OCI-LY3 (cell line): ENCODE data around the gene MSI2.

ENCODE experiments used
- H2AFZ ChIP-seq: fragments of 200-600, 300-600 bp; shearing (Covaris generic); 2 replicates; pipeline ENCODE4 v1.6.0; 2014; ENCODE audit warnings: antibody characterized with exemption, low read depth, low read length
- H3K27ac ChIP-seq: fragments of 200-600, 300-600 bp; sonication (generic); 2 replicates; pipeline ENCODE4 v1.5.1; 2014; ENCODE audit warnings: mild to moderate bottlenecking, low read length, moderate library complexity, mixed read lengths
- H3K27me3 ChIP-seq: fragments of 200-600, 300-600 bp; sonication (generic); 2 replicates; pipeline ENCODE4 v1.6.1; 2014; ENCODE audit warnings: low read depth, low read length, mixed read lengths
- H3K36me3 ChIP-seq: fragments of 200-600, 300-600 bp; sonication (generic); replicated peaks from 2 replicates; pipeline ENCODE3; 2014; ENCODE audit warnings: low read depth, low read length, mixed read lengths
- H3K4me1 ChIP-seq: fragments of 300-600, 200-600 bp; sonication (generic); 2 replicates; pipeline ENCODE4 v1.6.1; 2014; ENCODE audit warnings: low read length, mixed read lengths
- H3K4me2 ChIP-seq: fragments of 200-600, 300-600 bp; sonication (generic); 2 replicates; pipeline ENCODE4 v1.6.1; 2014; ENCODE audit warnings: low read length, mixed read lengths
- H3K4me3 ChIP-seq: fragments of 300-600, 200-600 bp; sonication (generic); 2 replicates; pipeline ENCODE4 v1.5.1; 2014; ENCODE audit warnings: antibody characterized with exemption, mild to moderate bottlenecking, low read length, moderate library complexity
- H3K79me2 ChIP-seq: fragments of 300-600, 200-600 bp; shearing (Covaris generic); 2 replicates; pipeline ENCODE4 v1.6.1; 2014; ENCODE audit warnings: mild to moderate bottlenecking, low read length, mixed read lengths
- H3K9ac ChIP-seq: fragments of 300-600, 200-600 bp; shearing (Covaris generic); 2 replicates; pipeline ENCODE4 v1.6.0; 2014; ENCODE audit warnings: mild to moderate bottlenecking, low read length, moderate library complexity
- H3K9me3 ChIP-seq: fragments of 200-600, 300-600 bp; shearing (Covaris generic); 2 replicates; pipeline ENCODE4 v1.6.1; 2014; ENCODE audit warnings: low read length, mixed read lengths; ENCODE audit not compliant: insufficient read depth
- H4K20me1 ChIP-seq: fragments of 200-600, 300-600 bp; sonication (generic); 2 replicates; pipeline ENCODE4 v1.6.1; 2016; ENCODE audit warnings: low read length, mixed read lengths; ENCODE audit not compliant: insufficient read depth
- EZH2phosphoT487 ChIP-seq: fragments of 200-600 bp; shearing (Covaris generic); IDR thresholded peaks from 2 replicates; pipeline ENCODE4 v1.6.1; 2018; ENCODE audit warnings: antibody characterized with exemption, mixed run types, low read depth
- TF ChIP-seq, protein P1 (sequence below): fragments of 200-600, 300-600 bp; sonication (generic); IDR thresholded peaks from 2 replicates; pipeline ENCODE4 v1.5.1; 2014; ENCODE audit warnings: antibody characterized with exemption, low read length, low read depth

The MSI2 gene

DNA sequence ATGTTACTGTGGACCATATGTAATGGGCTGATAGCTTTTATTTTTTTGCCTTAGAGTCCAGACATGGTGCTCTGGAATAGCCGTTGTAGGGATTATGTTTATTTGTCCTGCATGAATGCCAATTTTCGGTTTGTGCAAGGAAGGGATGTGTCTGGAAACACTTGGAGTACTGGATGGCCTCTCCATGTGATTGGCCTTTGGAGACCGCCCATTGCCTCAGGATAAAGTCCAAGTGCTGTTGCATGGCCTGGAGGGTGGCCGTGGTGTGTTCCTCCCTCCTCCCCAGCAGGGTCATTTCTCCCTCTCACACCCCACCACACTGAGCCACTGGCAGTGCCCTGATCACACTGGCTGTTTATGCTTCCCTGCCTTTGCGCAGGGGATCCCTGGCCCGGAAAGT lies 93.9 kb downstream of the MSI2 start:
- Histone ChIP-seq H3K27me3 (no peaks in the 10 kb centered on the region), H3K4me3 (no peak overlapping the region), H3K4me2 (no peak overlapping the region), H3K36me3 (peaks cover 26% of the 10 kb centered on the region), H2AFZ (no peak overlapping the region), H3K27ac (no peak overlapping the region), H3K9me3 (no peaks in the 10 kb centered on the region), H4K20me1 (peaks cover 38% of the 10 kb centered on the region), H3K4me1 (no peaks in the 10 kb centered on the region), H3K79me2 (peaks cover 15% of the 10 kb centered on the region; the same call in 1 of the 2 replicates), H3K9ac (no peak overlapping the region)
- TF ChIP-seq, protein P1, sequence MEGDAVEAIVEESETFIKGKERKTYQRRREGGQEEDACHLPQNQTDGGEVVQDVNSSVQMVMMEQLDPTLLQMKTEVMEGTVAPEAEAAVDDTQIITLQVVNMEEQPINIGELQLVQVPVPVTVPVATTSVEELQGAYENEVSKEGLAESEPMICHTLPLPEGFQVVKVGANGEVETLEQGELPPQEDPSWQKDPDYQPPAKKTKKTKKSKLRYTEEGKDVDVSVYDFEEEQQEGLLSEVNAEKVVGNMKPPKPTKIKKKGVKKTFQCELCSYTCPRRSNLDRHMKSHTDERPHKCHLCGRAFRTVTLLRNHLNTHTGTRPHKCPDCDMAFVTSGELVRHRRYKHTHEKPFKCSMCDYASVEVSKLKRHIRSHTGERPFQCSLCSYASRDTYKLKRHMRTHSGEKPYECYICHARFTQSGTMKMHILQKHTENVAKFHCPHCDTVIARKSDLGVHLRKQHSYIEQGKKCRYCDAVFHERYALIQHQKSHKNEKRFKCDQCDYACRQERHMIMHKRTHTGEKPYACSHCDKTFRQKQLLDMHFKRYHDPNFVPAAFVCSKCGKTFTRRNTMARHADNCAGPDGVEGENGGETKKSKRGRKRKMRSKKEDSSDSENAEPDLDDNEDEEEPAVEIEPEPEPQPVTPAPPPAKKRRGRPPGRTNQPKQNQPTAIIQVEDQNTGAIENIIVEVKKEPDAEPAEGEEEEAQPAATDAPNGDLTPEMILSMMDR = no peak
- no peak for TF ChIP-seq EZH2phosphoT487

DNA sequence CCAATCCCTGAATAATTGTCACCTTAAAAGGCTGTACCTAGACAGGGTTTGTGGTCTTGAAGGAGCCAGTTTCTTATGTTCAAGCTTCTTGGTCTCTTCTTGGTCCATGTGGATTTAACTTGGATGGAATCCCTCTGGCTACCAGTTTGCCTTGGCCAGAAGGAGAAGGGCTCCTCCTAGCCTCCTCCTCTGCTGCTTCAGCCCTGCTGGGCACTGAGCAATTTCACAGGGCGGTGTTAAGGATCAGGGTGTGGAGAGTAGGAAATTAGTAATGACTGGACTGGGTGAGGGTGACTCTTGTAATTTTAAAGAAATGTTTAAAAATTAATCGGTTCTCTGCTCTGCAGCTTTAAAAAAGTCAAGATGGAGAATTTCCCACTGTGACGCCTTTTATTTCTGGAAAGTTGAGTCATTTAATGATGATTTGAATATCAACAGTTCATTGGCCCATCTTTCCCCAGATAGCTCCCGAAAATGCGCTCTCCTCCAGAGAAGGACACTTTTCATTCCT lies 96.4 kb downstream of the MSI2 start:
- Histone ChIP-seq H3K27ac (no peak overlapping the region), H3K36me3 (peaks cover 30% of the 10 kb centered on the region), H3K4me3 (no peak overlapping the region), H3K4me2 (no peak overlapping the region), H3K27me3 (no peaks in the 10 kb centered on the region), H3K9me3 (no peaks in the 10 kb centered on the region; the same call in 1 of the 2 replicates), H3K4me1 (peaks cover 23% of the 10 kb centered on the region), H2AFZ (no peak overlapping the region), H3K79me2 (peaks cover 27% of the 10 kb centered on the region), H4K20me1 (peaks cover 46% of the 10 kb centered on the region), H3K9ac (no peak overlapping the region)
- TF ChIP-seq EZH2phosphoT487 = no peak
- TF ChIP-seq, protein P1 = no peak

DNA sequence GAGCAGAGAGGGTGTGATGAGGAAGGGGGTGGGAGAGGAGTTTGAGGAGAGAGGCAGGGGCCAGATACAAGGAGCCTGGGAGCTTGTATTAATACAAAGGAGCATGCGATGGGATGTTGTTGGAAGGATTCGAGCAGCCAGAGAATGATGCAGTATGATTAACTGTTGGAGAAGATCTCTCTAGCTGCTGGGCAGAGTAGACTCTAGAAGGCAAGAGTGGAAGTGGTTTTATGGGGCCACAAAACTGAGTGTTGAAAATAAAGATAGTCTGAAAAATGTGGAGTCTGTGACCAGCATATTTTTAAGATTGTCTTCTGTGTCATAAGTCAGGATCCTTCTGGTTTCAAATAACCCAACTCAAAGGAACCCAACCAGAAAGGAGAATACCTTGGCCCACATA lies 98.3 kb downstream of the MSI2 start:
- H3K36me3 ChIP-seq = peaks cover 21% of the 10 kb centered on the region
- no peak overlapping the region for H3K9ac ChIP-seq
- H3K9me3 ChIP-seq = no peaks in the 10 kb centered on the region; the same call in 1 of the 2 replicates
- peaks cover 54% of the 10 kb centered on the region for H4K20me1 ChIP-seq
- no peak overlapping the region for H3K4me2 ChIP-seq
- no peak overlapping the region for H3K27ac ChIP-seq
- peaks cover 37% of the 10 kb centered on the region for H3K79me2 ChIP-seq
- H3K27me3 ChIP-seq = no peaks in the 10 kb centered on the region
- no peak overlapping the region for H3K4me3 ChIP-seq
- TF ChIP-seq, protein P1 = no peak
- TF ChIP-seq EZH2phosphoT487 = no peak
- H2AFZ ChIP-seq = no peak overlapping the region
- peaks cover 23% of the 10 kb centered on the region for H3K4me1 ChIP-seq

DNA sequence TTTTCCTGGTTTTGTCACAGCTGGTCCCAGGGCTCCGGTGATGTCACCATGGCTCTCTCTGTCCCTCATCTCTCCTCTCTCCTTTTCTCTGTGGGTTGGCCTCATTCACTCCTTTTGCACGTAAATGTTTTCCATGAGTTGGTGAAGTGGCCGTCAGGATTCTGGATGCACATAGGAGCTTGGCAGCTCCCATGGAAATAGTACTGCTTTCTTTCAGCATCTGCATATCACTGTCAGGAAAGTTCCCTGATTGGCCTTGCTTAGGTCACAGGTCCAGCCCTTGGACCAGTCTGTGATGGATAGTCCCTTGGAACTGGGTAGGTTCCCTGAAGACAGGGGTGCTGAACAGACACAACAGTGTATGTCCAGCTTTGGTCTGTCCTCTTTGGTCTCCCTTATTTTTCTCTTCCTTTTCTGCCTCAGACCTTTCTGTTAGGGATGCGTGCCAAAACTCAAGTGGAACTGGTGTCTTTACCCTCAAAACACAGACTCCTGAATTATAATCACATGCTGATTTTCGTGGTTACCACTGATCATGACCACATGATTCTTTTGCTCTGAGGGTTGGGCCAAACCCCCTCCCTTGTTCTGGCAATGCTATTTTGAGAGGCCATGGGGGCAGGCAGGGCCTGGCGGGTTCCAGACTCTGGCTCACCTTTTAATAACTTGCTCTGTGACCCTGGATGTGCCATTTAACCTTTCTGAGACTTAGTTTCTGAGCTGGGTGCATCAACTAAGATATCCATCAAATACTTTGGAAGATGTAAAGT lies 99.0 kb downstream of the MSI2 start:
- H3K4me2 ChIP-seq = no peak overlapping the region
- H3K79me2 ChIP-seq = peaks cover 43% of the 10 kb centered on the region
- no peaks in the 10 kb centered on the region for H3K27me3 ChIP-seq
- H3K9me3 ChIP-seq = no peaks in the 10 kb centered on the region; the same call in 1 of the 2 replicates
- H4K20me1 ChIP-seq = peaks cover 53% of the 10 kb centered on the region
- no peak overlapping the region for H3K9ac ChIP-seq
- peaks cover 16% of the 10 kb centered on the region for H3K36me3 ChIP-seq
- H3K4me3 ChIP-seq = no peak overlapping the region
- H3K27ac ChIP-seq = no peak overlapping the region
- peaks cover 23% of the 10 kb centered on the region for H3K4me1 ChIP-seq
- TF ChIP-seq, protein P1 = no peak
- TF ChIP-seq EZH2phosphoT487 = no peak
- H2AFZ ChIP-seq = no peak overlapping the region
